ENCODE data around the gene CDIP1.

CDIP1 gene

DNA sequence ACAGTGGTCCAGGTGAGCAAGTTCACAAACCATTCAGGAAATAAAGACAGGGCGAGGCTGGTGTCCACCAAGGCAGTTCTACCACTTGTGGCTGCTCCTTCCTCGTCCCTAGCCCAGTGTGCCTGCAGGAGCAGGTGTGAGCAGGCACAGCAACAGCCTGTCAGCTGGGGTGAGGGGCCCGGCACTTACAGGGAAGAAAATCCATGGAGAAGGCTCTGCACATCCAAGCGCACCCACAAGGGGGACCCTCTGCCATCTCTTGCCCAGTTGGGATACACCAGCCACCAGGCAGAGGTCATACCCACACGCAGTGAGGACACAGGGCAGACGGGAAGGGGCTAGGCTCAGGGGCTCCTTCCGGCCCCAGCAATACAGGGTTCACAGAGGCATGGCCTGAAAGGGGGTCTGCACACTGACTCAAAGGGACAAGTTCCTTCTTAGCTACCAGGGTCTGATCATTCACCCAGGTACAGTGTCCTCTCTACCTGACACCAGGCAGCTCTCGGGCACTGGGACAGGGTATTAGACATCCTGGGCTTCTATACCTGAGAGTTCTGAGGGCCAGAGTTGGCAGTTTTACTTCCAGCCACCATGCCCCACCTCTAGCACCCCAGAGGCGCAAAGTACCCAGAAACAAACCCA is 27.0 kb downstream of the CDIP1 start:
- peaks cover 50% of the 10 kb centered on the region for H3K36me3 ChIP-seq (ENCODE audit: control insufficient read depth, low read length)
- TF ChIP-seq, protein P1, sequence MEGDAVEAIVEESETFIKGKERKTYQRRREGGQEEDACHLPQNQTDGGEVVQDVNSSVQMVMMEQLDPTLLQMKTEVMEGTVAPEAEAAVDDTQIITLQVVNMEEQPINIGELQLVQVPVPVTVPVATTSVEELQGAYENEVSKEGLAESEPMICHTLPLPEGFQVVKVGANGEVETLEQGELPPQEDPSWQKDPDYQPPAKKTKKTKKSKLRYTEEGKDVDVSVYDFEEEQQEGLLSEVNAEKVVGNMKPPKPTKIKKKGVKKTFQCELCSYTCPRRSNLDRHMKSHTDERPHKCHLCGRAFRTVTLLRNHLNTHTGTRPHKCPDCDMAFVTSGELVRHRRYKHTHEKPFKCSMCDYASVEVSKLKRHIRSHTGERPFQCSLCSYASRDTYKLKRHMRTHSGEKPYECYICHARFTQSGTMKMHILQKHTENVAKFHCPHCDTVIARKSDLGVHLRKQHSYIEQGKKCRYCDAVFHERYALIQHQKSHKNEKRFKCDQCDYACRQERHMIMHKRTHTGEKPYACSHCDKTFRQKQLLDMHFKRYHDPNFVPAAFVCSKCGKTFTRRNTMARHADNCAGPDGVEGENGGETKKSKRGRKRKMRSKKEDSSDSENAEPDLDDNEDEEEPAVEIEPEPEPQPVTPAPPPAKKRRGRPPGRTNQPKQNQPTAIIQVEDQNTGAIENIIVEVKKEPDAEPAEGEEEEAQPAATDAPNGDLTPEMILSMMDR (IDR thresholded peaks at IDR 0.05; ENCODE audit: low read depth, low read length, poor library complexity, severe bottlenecking), result peak; percentile 26
- TF ChIP-seq EZH2phosphoT487 (IDR thresholded peaks at IDR 0.05; ENCODE audit: borderline replicate concordance, low read length), result no peak
- no peaks in the 10 kb centered on the region for H3K9me3 ChIP-seq (ENCODE audit: control insufficient read depth, insufficient read depth, low read length)
- peaks cover 11% of the 10 kb centered on the region for H3K4me1 ChIP-seq (ENCODE audit: control insufficient read depth, low read length)
- H3K9me2 ChIP-seq (replicated peaks; ENCODE audit: control insufficient read depth, low read length), result no peaks in the 10 kb centered on the region
- H3K27me3 ChIP-seq (ENCODE audit: control insufficient read depth, low read length), result no peaks in the 10 kb centered on the region
- H3F3A ChIP-seq (ENCODE audit: control insufficient read depth, insufficient read depth), result peaks cover 6% of the 10 kb centered on the region
- no peak overlapping the region for H3K4me3 ChIP-seq (ENCODE audit: low read length)
- peaks cover under 1% of the 10 kb centered on the region; the same call in 1 of the 2 replicates for H3K79me2 ChIP-seq (ENCODE audit: control insufficient read depth, low read length)
- H3K27ac ChIP-seq (ENCODE audit: low read depth, low read length), result no peak overlapping the region
- no peak overlapping the region for H3K4me2 ChIP-seq (ENCODE audit: low read length)
- no peaks in the 10 kb centered on the region for H4K20me1 ChIP-seq (ENCODE audit: control insufficient read depth, insufficient read depth, low read depth, low read length)

DNA sequence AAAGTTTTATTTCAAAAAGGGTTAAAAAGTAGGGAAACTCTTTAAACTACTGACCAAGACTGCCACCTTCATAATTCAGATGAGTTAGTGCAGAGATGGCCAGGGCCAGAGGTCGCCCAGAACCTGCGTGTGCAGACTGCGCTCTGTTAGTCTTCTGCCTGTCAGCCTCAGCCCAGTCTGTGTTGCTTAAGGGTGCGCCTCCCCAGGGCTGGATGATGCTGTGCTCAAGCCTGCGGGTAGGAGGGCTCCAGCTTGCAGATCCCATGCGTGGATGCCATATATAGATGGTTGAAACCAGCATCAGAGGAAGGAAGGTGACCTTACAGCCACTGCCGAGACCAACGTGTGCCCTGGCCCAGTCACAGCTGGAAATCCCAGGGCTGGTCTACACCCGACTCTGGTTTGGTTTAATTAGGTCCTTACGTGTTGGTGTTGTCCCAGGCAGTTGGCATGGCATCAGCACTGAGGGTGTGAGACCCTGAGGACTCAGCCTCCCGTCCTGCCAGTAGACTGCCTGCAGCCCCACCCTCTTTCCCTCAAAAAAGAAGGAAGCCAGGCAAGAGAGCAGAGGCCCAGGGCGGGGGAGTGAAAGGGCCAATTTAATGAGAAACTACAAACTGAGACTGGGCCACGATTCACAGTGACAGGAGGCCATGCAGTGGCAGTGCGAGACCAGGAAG is 27.7 kb downstream of the CDIP1 start:
- Histone ChIP-seq H3K4me2 (ENCODE audit: low read length) (no peak overlapping the region), H3K9me2 (replicated peaks; ENCODE audit: control insufficient read depth, low read length) (no peaks in the 10 kb centered on the region), H3K27me3 (ENCODE audit: control insufficient read depth, low read length) (no peaks in the 10 kb centered on the region), H3K79me2 (ENCODE audit: control insufficient read depth, low read length) (peaks cover 7% of the 10 kb centered on the region), H3K4me3 (ENCODE audit: low read length) (no peak overlapping the region), H3K4me1 (ENCODE audit: control insufficient read depth, low read length) (peaks cover 17% of the 10 kb centered on the region), H3K36me3 (ENCODE audit: control insufficient read depth, low read length) (peaks cover 56% of the 10 kb centered on the region), H4K20me1 (ENCODE audit: control insufficient read depth, insufficient read depth, low read depth, low read length) (no peaks in the 10 kb centered on the region), H3K27ac (ENCODE audit: low read depth, low read length) (no peak overlapping the region), H3K9me3 (ENCODE audit: control insufficient read depth, insufficient read depth, low read length) (no peaks in the 10 kb centered on the region), H3F3A (ENCODE audit: control insufficient read depth, insufficient read depth) (peaks cover 6% of the 10 kb centered on the region)
- no peak for TF ChIP-seq EZH2phosphoT487 (IDR thresholded peaks at IDR 0.05; ENCODE audit: borderline replicate concordance, low read length)
- TF ChIP-seq, protein P1 (IDR thresholded peaks at IDR 0.05; ENCODE audit: low read depth, low read length, poor library complexity, severe bottlenecking), result no peak

DNA sequence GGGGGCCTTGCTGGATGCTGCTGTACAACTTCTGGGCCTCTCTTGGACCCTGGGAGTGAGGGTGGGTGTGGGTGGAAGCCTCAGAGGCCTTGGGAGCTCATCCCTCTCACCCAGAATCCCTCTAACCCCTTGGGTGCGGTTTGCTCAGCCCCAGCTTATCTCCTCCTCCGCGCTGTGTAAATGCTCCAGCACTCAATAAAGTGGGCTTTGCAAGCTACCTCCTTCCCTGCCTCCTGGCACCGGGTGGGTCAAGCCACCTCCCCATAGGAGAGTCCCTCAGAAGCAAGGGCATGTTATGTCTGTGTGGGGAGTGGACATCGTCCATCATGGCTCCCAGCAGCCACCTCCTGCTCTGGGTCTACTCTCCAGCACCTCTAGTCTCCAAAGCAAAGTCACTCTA is 28.4 kb downstream of the CDIP1 start:
- peaks cover 23% of the 10 kb centered on the region for H3K4me1 ChIP-seq (ENCODE audit: control insufficient read depth, low read length)
- no peaks in the 10 kb centered on the region for H4K20me1 ChIP-seq (ENCODE audit: control insufficient read depth, insufficient read depth, low read depth, low read length)
- H3K27me3 ChIP-seq (ENCODE audit: control insufficient read depth, low read length), result no peaks in the 10 kb centered on the region
- peaks cover 6% of the 10 kb centered on the region for H3F3A ChIP-seq (ENCODE audit: control insufficient read depth, insufficient read depth)
- peaks cover 8% of the 10 kb centered on the region for H3K79me2 ChIP-seq (ENCODE audit: control insufficient read depth, low read length)
- no peak for TF ChIP-seq EZH2phosphoT487 (IDR thresholded peaks at IDR 0.05; ENCODE audit: borderline replicate concordance, low read length)
- TF ChIP-seq, protein P1 (IDR thresholded peaks at IDR 0.05; ENCODE audit: low read depth, low read length, poor library complexity, severe bottlenecking), result no peak
- no peak overlapping the region for H3K4me2 ChIP-seq (ENCODE audit: low read length)
- peaks cover 60% of the 10 kb centered on the region for H3K36me3 ChIP-seq (ENCODE audit: control insufficient read depth, low read length)
- H3K4me3 ChIP-seq (ENCODE audit: low read length), result no peak overlapping the region
- H3K9me3 ChIP-seq (ENCODE audit: control insufficient read depth, insufficient read depth, low read length), result no peaks in the 10 kb centered on the region
- no peaks in the 10 kb centered on the region for H3K9me2 ChIP-seq (replicated peaks; ENCODE audit: control insufficient read depth, low read length)
- H3K27ac ChIP-seq (ENCODE audit: low read depth, low read length), result no peak overlapping the region

Measured in DOHH2 (cell line).